ENCODE data around the gene PRRG3.

GRCh38 chrX:151700581-151700980, 5.3 kb downstream of the PRRG3 start:
- TF ChIP-seq CTCF (IDR thresholded peaks at IDR 0.05) (no peak), EZH2 (IDR thresholded peaks at IDR 0.05; ENCODE audit: borderline replicate concordance, insufficient read depth, low read depth, low read length, poor library complexity, severe bottlenecking) (no peak)

All from B cell (primary cell).